Right ventricle myocardium inferior (tissue), 1 donor: ENCODE measurements around the gene EXD3. TPM values are rescaled to one million over a fixed set of nuclear protein-coding genes. Genes with fewer than 3 reads are reported as not detected.

ENCODE experiments used
- ATAC-seq: fragments of 200-7000 bp; cut with Tn5 transposase; one replicate; pipeline ENCODE4 v1.9.1; 2020; ENCODE audit warnings: mild to moderate bottlenecking, moderate library complexity
- DNase-seq: peaks from one replicate; pipeline ENCODE4 v3.0.0; 2021; ENCODE audit errors: missing footprints
- intact Hi-C: fragments of 100-400 bp; cut with DNase I; formaldehyde crosslinking; loops from one replicate; pipeline ENCODE4 v1.11.0; 2022
- total RNA-seq: library from RNA; stranded (reverse); fragmentation: NEBNext Ultra II Directional; extraction: Animal tissue kit (Norgen Biotek cat#: 25700); gene quantifications from one replicate; pipeline ENCODE4 v1.2.1, GENCODE V29; 2021
- donor health status: DM: no; HTN: yes; CAD: no; lungs with severe emphysema.

EXD3 gene
- total RNA-seq, 1 donor from 2014 or later = 6.8 TPM

DNA sequence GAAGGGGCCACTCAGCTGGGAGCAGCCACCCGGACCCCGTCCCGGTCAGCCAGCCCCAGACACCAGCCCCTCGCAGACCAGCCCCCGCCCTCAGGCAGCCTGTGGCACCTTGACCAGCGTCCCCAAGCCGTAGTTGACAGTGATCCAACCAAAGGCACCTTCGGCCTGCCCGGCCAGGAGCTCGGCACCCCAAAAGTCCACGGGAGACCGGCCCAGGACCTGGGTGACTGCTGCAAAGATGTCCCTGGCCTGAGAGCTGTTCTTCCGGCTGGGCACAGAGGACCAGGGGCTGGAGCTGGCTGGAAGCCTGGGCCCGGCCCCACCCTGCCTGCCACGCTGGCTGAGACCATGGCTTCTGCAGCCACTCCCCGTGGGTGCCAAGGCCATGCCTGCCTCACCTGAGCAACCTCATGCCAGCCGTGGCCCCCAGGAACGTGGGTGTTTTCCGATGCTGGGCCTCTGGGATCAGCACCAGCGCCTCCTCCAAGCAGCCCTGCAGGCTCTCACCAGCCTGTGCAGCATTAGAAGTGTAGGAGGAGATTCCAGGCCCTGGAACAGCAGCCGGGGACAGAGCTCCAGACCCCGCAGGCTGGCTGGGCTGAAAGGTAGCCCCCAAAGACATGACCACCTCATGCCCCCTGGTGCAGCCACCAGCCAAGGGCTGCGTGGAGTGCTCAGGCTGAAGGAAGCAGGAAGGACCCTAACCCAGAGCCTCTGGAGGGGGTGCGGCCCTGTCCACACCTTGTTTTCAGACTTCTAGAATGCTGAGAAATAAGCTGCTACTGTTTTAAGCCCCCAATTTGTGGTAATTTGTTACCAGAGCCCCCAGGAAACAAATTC is 14.0 kb upstream of the EXD3 start:
- intact Hi-C loops = no loop called here
- no peak for ATAC-seq
- no peak for DNase-seq

DNA sequence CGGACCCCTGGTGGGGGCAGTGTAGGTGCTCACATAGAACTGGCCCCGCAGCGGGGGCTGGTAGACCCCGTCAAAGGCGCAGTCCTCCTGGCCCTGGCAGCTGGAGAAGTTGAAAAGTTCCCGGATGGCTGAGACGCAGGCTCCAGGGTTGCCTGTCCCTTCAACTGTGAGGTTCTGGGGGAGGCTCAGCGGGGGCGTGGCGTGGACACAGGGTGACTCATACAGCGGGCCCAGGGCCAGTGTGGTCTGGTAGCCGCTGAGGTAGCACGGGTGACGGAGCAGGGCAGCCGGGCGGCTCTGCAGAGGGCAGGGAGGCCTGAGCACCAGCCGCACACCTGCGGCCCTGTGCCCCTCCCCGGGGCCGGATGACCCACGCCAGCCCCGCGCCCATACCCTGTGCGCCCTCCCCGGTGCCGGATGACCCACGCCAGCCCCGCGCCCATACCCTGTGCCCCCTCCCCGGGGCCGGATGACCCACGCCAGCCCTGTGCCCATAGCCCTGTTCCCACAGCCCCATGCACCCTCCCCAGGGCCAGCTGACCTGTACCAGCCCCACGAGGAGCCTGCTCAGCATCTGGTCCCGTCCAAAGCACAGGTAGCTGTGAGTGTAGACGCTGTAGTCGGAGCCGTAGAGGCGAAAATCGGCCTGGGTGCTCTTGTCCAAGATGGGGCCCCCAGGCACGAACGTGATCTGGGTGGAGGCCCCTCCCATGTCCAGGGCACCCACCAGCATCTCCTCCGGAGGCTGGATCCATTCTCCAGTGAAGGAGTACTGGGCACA is 13.2 kb upstream of the EXD3 start:
- ATAC-seq = peak; percentile 23
- DNase-seq = no peak
- intact Hi-C loops = no loop called here

GRCh38 chr9:137435381-137435891 is 12.5 kb upstream of the EXD3 start:
- ATAC-seq = no peak
- DNase-seq = no peak
- intact Hi-C loops = no loop called here

DNA sequence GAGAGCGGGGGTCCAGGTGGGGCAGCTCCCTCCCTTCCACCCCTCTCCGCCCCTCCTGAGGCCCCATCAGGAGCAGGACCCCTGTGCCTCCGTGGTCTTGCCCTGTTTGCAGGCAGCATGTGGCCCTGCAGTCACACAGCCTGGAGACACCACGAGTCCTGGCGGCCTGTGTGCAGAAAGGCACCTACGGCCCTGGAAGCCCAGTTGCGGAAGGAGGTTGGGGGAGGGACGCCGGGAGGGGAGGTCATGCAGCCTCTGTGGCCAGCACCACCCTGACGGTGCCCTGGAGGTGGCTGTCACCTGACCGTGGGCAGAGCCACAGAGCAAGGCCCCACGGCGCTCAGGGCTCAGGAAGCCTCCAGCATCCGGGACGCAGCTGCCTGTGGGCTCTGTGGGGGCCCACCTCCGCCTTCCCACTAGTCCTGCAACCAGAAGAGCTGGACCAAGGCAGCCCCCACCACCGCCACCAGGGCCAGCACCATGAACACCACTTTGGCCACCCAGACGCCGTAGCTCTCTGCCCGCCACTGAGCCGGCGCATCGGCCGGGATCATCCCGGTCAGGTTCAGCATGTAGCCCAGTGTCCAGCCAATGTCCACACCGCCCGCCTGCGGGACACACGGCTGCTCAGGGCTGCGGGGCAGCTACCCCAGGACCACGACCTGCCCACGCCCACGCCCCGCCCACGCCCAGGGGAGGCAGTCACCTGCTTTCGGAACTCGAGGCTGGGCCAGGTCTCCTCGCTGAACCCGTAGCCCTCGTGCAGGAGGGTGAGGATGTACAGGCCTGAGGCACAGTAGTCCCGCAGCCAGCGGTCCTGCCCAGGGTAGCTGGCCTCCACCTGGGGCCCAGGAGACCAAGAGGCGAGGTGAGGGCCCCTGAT is 11.8 kb upstream of the EXD3 start:
- ATAC-seq (no peak), DNase-seq (no peak)
- intact Hi-C loops = no loop called here

DNA sequence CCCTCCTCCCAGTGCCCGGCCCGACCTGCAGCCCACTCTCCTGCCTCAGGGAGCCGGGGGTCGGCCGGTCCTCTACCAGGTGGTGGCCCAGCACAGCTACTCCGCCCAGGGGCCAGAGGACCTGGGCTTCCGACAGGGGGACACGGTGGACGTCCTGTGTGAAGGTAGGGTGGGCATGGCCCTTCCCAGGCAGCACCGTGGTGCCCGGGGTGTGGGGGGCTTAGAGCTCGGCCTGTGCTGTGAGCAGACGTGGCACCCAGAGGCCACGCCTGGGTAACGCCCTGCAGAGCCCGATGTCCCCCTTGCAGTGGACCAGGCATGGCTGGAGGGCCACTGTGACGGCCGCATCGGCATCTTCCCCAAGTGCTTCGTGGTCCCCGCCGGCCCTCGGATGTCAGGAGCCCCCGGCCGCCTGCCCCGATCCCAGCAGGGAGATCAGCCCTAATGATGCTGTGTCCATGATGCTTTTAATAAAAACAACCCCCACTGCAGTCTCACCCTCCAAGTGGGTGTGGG is 11.0 kb upstream of the EXD3 start:
- DNase-seq (no peak), ATAC-seq (no peak)
- intact Hi-C loops = no loop called here

- no peak for ATAC-seq
- no peak for DNase-seq
- intact Hi-C loops = no loop called here
Observed at GRCh38 chr9:137433349-137433915, 10.5 kb upstream of the EXD3 start.

- DNase-seq = no peak
- intact Hi-C loops = no loop called here
- no peak for ATAC-seq
Observed at GRCh38 chr9:137432687-137433348, 9.9 kb upstream of the EXD3 start.

DNA sequence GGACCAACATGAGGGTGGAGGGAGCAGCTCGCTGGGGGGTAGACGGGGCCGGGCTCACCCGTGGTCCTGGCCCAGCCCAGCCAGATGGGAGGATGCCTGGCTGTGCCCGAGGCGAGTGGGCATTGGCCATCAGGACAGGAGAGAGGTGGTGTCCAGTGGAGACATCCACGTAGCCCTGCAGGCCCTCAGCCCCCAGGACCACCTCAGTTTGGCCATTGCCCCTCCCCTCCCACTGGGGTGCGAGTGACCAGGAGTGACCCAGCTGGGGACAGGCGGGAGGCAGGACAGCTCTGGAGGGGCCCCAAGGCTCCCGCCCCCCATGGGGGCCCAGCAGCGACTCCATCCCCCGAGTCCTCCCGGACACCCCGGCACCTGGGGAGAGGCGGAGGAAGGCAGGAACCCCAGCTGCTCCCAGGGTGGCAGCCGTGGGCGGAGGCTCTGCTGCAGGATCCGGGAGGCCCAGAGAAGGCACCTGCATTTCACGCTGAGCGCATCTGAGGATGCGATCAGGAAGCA is 8.5 kb upstream of the EXD3 start:
- intact Hi-C loops = no loop called here
- no peak for ATAC-seq
- no peak for DNase-seq

DNA sequence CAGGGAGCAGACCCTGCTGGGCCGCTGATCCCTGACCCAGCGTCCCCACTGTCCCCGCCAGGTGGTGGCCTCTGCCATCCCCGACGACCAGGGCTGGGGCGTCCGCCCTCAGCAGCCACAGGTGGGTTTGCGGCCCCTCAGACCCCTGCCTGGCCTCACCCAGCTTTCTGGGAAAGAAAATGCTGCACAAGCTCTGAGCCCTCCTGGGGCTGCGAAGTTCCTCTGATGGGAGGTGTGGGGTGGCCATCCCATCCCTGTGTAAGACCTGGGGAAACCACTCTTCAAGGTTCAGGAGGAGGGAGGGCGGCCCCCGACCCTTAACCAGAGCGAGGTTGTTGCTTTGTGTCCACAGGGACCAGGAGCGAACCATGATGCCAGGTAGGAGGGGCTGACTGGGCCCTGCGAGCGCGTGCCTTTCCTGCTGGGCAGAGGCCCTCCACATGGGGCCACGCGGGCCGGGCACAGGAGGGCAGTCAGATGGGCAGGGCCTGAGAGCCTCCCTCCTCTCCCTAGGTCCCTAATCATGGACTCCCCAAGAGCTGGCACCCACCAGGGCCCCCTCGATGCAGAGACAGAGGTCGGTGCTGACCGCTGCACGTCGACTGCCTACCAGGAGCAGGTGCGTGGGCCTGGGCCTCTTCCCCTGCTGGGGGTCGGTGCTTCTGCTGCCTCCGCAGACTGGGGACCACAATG is 7.9 kb upstream of the EXD3 start:
- intact Hi-C loops = no loop called here
- no peak for ATAC-seq
- no peak for DNase-seq

DNA sequence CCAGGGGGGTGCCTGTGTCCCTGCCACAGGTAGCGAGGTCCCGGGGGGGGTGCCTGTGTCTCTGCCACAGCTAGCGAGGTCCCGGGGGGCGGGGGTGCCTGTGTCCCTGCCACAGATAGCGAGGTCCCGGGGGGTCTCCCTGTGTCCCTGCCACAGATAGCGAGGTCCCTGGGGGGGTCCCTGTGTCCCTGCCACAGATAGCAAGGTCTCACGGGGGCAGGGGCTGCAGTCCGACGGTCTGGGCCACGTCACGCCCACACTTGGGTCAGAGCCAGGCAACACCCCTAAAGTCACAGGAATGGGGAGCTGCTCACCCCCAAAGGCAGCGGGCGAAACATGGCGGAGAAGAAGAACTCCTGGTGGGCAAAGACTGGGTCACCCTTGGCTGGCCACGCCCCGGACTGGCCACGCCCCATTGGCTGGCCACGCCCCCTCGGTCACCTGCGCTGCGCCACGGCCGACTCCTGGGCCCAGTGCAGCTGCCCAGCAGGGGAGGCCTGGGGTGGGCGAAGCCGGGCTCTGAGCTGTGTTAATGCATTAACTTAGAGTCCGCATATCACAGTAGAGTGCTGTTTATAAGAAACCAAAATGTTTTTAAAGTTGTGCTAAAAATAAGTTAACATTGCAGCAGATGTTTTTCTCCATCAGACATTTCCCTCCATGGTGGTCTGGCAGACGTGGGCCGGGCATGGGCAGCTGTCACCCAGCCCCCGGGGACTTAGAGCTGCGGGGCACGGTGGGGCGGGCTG is 7.2 kb upstream of the EXD3 start:
- intact Hi-C loops = loop anchor here (10.0 kb wide), 1 partner anchor 95 kb away; no protein-coding TSS in a partner anchor
- no peak for ATAC-seq
- DNase-seq = no peak

- intact Hi-C loops = loop anchor here (10.0 kb wide), 1 partner anchor 95 kb away; no protein-coding TSS in a partner anchor
- ATAC-seq (no peak), DNase-seq (no peak)
Observed at GRCh38 chr9:137429546-137429890, 6.6 kb upstream of the EXD3 start.

DNA sequence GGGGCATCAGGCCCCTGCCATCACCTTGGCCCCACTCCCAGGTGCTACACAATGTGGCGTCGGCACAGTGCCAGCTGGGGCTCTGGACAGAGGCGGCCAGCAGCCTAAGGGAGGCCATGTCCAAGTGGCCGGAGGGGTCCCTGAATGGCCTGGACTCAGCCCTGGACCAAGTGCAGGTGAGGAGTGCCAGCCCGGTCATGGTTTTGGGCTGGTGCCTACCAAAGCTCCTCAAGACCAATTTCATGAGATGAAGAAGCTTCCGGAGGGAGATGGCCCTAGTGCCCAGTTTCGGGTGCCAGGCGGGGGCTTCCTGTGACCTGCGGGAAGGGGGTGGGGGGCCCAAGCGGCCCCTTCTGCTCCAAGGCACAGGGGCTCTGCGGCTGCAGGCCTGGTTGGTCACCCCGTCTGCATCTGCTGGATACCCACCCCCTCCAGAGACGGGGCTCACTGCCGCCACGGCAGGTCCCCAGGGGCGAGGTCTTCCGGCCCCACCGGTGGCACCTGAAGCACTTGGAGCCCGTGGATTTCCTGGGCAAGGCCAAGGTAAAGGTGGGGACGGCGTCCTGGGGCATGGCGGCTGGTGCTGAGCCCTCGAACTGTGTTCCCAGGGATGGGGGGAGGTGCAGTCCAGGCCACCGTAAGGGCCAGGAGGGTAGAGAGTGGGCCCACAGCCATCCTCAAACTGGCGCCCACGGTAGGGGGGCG is 6.0 kb upstream of the EXD3 start:
- DNase-seq = no peak
- intact Hi-C loops = loop anchor here (10.0 kb wide), 1 partner anchor 96 kb away; no protein-coding TSS in a partner anchor

GRCh38 chr9:137428311-137428630 is 5.3 kb upstream of the EXD3 start:
- no peak for ATAC-seq
- DNase-seq = no peak
- intact Hi-C loops = loop anchor here (10.0 kb wide), 1 partner anchor 97 kb away; no protein-coding TSS in a partner anchor

More for the DNA sequence above, 6.0 kb upstream of the EXD3 start:
- ATAC-seq = no peak

DNA sequence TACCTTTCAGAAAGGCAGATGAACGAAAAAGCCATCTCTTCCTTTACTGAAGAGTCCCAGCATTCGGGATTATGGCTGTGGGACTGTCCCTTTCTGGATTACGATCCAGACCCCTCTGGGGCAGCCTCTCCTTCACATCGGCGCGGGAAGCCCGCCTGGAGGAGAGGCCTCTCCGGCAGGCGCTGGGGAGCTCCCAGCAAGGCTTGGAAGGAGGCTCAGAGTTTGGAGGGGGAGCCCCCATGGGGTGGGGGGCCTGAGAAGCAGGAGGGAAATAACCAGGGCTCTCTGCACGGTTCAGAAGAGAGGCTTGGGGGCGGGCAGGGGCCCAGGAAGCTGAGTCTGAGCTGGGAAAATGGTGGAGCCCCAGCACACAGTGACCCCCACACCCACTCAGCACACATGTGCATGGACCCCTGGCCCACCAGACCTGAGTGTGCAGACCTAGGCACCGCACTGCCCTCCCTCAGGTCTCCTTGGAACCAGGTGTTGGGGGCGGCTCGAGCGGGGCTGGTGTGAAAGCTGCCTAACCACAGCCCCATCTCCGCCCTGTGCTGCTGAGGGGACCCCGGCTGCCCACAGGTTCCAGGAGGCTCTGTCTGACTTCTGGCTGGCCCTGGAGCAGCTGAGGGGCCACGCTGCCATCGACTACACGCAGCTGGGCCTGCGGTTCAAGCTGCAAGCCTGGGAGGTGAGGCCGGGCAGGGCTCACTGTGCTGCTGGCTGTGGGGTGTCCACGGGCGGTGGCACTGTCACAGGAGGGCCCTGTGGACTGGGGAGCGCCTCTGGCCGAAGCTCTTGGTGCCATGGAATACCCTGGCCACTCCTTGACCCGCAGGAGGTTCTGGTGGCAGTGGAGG is 4.7 kb upstream of the EXD3 start:
- intact Hi-C loops = loop anchor here (10.0 kb wide), 1 partner anchor 97 kb away; no protein-coding TSS in a partner anchor
- ATAC-seq (no peak), DNase-seq (no peak)
